ENCODE data around the gene TRAF1.

DNA sequence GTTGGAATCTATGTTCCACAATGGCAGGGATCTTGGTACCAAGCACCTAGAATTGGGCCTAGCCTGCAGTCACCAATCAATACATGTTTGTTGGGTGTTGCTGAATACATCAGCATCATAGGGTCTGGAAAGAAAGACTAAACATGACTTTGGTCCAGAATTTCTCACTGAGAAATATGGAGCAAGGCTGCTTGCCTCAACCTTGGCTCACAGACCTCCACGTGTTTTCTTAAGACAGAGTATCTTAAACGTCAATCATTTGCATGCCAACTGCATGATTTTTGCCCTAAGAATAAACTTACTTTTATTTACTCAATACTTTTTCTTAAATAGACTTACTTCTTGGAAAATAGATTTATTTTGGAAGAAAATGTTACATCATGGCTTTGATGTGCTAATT lies 22.7 kb upstream of the TRAF1 start:
- TF ChIP-seq, protein P1, sequence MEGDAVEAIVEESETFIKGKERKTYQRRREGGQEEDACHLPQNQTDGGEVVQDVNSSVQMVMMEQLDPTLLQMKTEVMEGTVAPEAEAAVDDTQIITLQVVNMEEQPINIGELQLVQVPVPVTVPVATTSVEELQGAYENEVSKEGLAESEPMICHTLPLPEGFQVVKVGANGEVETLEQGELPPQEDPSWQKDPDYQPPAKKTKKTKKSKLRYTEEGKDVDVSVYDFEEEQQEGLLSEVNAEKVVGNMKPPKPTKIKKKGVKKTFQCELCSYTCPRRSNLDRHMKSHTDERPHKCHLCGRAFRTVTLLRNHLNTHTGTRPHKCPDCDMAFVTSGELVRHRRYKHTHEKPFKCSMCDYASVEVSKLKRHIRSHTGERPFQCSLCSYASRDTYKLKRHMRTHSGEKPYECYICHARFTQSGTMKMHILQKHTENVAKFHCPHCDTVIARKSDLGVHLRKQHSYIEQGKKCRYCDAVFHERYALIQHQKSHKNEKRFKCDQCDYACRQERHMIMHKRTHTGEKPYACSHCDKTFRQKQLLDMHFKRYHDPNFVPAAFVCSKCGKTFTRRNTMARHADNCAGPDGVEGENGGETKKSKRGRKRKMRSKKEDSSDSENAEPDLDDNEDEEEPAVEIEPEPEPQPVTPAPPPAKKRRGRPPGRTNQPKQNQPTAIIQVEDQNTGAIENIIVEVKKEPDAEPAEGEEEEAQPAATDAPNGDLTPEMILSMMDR (IDR thresholded peaks at IDR 0.05): no peak
- no peak for TF ChIP-seq EP300 (IDR thresholded peaks at IDR 0.05)
- no peak for TF ChIP-seq POLR2A (IDR thresholded peaks at IDR 0.05)
